RPMI7951 (cell line): Measurements from ENCODE around the gene ATAD3A. TPM values are rescaled to one million over a fixed set of nuclear protein-coding genes. Genes with fewer than 3 reads are reported as not detected.

Source experiments
- DNase-seq: peaks from one replicate; pipeline ENCODE4 v3.0.0-alpha.2; 2012; ENCODE audit warnings: low read depth
- total RNA-seq: library from RNA; depleted of rRNA; stranded (reverse); fragments of >200 nt; shearing (Covaris generic); gene quantifications from 2 replicates; pipeline ENCODE4 v1.2.3, GENCODE V29; 2014; rRNA removed

Gene ATAD3A
- total RNA-seq, 1 experiment from 2014 or later = 24.9 TPM

DNA sequence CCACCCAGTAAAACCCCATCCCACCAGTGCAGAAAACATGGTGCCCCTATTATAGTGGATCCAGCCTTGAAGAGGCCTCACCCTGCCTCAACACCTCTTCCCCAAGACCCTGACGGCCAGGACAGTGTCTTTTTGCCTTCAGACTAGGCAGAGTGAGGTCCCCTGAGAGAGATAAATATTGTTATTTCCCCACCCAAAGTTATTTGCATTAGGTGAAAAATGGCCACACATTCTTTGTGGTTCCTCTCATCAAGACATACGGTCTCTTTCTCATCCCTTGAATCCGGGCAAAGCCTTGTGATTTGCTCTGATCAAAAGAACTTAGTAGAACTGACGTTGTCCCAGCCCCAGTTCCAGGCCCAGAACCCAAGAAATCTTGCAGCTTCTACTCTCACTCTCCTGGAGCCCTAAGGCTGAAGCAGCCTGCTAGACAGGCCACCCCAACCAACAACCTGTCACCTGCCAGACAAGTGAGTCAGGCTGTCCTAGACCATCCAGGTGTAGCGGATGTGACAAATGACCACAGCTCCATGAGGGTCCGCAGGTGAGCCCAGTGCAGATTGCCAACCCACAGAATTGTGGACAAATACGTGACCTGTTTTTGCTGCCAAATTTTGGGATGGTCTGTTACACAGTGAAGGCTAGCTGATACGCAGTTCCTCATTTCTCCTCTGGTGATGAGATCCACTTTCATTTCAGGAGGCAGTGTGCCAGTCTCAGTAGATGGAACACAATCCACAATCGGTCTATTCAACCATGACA lies 70.8 kb downstream of the ATAD3A start:
- no peak for DNase-seq

DNA sequence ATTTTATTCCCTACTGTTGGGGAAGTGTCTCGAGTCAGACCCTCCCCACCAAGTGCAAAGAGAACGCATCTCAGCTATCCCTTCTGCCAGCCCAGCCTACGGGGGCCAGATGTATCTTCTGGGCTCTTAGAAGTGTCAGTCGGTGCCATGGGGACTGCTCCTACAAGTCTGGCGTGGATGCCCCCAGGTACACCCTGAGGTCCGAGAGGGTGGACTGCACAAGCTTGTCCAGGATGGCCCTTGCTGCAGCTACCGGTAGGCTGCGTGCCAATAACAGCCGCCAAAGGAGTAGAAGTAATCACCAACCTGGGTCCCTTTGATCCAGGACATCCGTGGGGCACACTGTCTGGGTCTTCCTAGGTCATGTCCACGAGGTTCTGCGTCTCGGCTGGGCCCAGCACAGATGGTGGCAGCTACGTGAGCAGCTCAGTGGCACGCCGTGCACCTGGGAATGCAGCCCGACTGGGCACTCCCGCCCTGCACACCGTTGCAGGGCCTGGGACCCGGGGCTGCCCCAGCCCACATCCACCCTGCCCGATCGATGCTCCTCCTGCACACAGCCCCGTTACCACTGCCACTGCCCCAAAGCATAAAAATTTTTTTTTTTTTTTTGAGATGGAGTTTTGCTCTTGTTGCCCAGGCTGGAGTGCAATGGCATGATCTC lies 71.5 kb downstream of the ATAD3A start:
- DNase-seq = no peak

Other genes starting within 250 kb of the ATAD3A start
- 54.3 and 61.9 TPM in 2 replicates for gene UBE2J2, start 238.3 kb upstream of the ATAD3A start, total RNA-seq
- gene SCNN1D, start 231.7 kb upstream of the ATAD3A start, total RNA-seq = 0.39 and 0.84 TPM in 2 replicates
- 10.3 and 19.1 TPM in 2 replicates for gene ACAP3, start 204.2 kb upstream of the ATAD3A start, total RNA-seq
- gene PUSL1, start 203.6 kb upstream of the ATAD3A start, total RNA-seq = 15.7 and 27.4 TPM in 2 replicates
- 62.6 and 75.4 TPM in 2 replicates for gene INTS11, start 187.5 kb upstream of the ATAD3A start, total RNA-seq
- 18.7 and 23.9 TPM in 2 replicates for gene CPTP, start 187.4 kb upstream of the ATAD3A start, total RNA-seq
- 0.48 and 0.68 TPM in 2 replicates for gene TAS1R3, start 180.9 kb upstream of the ATAD3A start, total RNA-seq
- 24.0 and 36.5 TPM in 2 replicates for gene DVL1, start 162.7 kb upstream of the ATAD3A start, total RNA-seq
- gene MXRA8, start 153.6 kb upstream of the ATAD3A start, total RNA-seq = 4.0 and 4.1 TPM in 2 replicates
- gene AURKAIP1, start 137.0 kb upstream of the ATAD3A start, total RNA-seq = 141 and 204 TPM in 2 replicates
- 62.8 and 66.2 TPM in 2 replicates for gene CCNL2, start 112.8 kb upstream of the ATAD3A start, total RNA-seq
- 227 and 241 TPM in 2 replicates for gene MRPL20, start 104.9 kb upstream of the ATAD3A start, total RNA-seq
- not detected in 2 replicates for gene ANKRD65, start 90.9 kb upstream of the ATAD3A start, total RNA-seq
- 5.6 and 5.7 TPM in 2 replicates for gene VWA1, start 76.5 kb upstream of the ATAD3A start, total RNA-seq
- not detected in 2 replicates for gene ATAD3C, start 62.5 kb upstream of the ATAD3A start, total RNA-seq
- 11.3 and 15.9 TPM in 2 replicates for gene ATAD3B, start 40.4 kb upstream of the ATAD3A start, total RNA-seq
- gene TMEM240, start 28.5 kb downstream of the ATAD3A start, total RNA-seq = not detected in 2 replicates
- gene SSU72, start 62.7 kb downstream of the ATAD3A start, total RNA-seq = 77.3 and 86.5 TPM in 2 replicates
- 3.4 and 3.6 TPM in 2 replicates for gene FNDC10, start 88.0 kb downstream of the ATAD3A start, total RNA-seq
- gene MIB2, start 103.3 kb downstream of the ATAD3A start, total RNA-seq = 12.0 and 18.4 TPM in 2 replicates
- gene MMP23B, start 120.0 kb downstream of the ATAD3A start, total RNA-seq = 0.24 TPM in 1 of 2 replicates, not detected in the other
- gene CDK11B, start 146.8 kb downstream of the ATAD3A start, total RNA-seq = 10.0 and 10.7 TPM in 2 replicates
- 10.1 and 10.9 TPM in 2 replicates for gene SLC35E2B, start 180.6 kb downstream of the ATAD3A start, total RNA-seq
- gene CDK11A, start 212.2 kb downstream of the ATAD3A start, total RNA-seq = 4.4 and 8.1 TPM in 2 replicates